HG03045 (cell line): ENCODE measurements around the gene DHRSX.
A peak's percentile ranks its signal among the peaks of the same experiment; 100 is the strongest.
"Not testable (repeated sequence)": the region's sequence is repeated elsewhere in the genome, so short reads cannot be mapped to it uniquely, and the experiment has no call there.

Experiments used
- ATAC-seq: cut with Tn5 transposase; IDR thresholded peaks from one replicate; pipeline ENCODE4 v1.9.1; 2021; ENCODE audit warnings: mild to moderate bottlenecking, moderate library complexity; ENCODE audit not compliant: unreplicated experiment

The DHRSX gene, protein sequence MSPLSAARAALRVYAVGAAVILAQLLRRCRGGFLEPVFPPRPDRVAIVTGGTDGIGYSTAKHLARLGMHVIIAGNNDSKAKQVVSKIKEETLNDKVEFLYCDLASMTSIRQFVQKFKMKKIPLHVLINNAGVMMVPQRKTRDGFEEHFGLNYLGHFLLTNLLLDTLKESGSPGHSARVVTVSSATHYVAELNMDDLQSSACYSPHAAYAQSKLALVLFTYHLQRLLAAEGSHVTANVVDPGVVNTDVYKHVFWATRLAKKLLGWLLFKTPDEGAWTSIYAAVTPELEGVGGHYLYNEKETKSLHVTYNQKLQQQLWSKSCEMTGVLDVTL

GRCh38 chrX:2500803-2501558, at the start of gene DHRSX, which contains the start of gene ZBED1:
Gene DHRSX, minus strand, starts transcription at chrX:2500976. Its CDS starts 51 bp downstream, at chrX:2500925.
Gene ZBED1, minus strand, starts transcription at chrX:2500976. Its CDS starts 10,257 bp downstream, at chrX:2490719.
- ATAC-seq: peak; percentile 61

GRCh38 chrX:2549876-2550275, 49.1 kb upstream of the DHRSX start:
- no peak for ATAC-seq

- no peak for ATAC-seq
Measured at GRCh38 chrX:2548711-2549423, 48.1 kb upstream of the DHRSX start.

DNA sequence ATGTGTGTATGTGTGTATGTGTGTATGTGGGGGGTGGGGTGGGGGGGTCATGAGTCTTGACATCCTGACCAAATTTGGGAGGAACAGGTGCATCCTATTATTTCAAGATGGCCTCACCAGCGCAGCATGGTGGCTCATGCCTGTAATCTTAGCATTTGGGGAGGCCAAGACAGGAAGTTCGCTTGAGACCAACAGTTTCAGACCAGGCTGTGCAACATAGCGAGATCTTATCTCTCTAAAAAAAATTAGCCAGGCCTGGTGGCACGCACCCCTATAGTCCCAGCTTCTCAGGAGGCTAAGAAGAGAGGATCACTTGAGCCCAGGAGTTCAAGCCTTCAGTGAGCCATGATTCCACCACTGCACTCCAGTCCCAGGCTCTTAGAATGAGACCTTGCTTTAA, 47.0 kb upstream of the DHRSX start:
- ATAC-seq: no peak

DNA sequence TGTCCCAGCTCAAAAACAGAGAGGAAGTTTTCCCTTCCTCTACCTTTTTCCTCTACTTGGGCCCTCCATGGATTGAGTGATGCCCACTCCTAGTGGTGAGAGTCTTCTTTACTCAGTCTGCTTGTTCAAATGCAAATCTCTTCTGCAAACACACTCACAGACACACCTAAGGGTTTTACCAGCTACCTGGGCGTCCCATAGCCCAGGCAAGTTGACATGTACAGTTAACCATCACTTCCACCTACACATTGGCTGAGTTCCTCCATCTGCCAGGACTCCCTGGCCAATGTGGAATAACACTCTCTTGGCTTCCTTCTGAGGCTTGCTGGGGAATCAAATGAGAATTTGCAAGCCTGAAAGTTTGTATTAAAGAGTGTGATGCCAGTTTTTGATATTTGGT, 45.7 kb upstream of the DHRSX start:
- ATAC-seq: no peak

GRCh38 chrX:2545144-2545543, 44.4 kb upstream of the DHRSX start:
- no peak for ATAC-seq

DNA sequence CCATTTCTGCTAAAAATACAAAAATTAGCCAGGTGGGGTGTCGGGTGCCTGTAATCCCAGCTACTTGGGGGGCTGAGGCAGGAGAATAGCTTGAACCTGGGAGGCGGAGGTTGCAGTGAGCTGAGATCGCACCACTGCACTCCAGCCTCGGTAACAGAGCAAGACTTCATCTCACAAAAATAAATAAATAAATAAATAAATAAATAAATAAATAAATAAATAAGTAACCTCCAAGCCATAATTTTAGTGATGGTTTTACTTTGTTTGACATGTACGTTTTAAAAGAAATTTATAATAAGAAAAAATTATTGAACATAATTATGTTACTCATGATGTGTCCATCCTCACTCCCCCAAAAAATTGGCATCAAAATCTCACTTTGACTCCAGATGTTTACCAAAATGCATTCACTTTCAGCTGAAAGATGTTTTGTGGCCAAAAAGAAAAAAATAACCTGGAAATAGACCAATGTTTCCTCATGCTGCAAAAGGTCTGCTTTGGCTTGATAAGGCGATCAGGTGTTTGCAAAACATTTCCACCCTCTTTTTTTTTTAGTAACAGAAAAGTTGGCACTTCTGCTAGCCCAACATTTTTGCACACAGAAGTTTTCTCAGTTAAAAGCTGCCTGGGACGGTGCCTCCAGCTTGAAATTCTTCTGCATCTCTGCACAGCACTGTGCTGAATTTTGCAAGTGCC, 42.2 kb upstream of the DHRSX start:
- no peak for ATAC-seq

DNA sequence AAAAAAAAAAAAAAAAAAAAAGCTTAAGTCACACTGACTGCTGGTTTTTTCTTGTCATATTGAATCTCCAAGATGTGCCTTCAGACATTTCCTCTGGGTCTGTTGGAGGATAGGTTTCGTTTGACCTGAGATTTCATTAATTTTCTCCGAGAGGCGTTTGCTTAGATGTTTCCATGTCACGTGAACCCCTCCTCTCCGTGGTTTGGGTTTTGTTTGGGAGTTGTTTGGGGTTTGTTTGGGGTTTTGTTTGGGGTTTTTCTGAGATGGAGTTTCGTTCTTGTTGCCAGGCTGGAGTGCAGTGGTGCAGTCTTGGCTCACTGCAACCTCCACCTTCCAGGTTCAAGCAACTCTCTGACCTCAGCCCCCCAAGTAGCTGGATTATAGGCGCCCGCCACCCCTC, 40.8 kb upstream of the DHRSX start:
- no peak for ATAC-seq

GRCh38 chrX:2540426-2540947, 39.7 kb upstream of the DHRSX start:
- ATAC-seq: no peak

DNA sequence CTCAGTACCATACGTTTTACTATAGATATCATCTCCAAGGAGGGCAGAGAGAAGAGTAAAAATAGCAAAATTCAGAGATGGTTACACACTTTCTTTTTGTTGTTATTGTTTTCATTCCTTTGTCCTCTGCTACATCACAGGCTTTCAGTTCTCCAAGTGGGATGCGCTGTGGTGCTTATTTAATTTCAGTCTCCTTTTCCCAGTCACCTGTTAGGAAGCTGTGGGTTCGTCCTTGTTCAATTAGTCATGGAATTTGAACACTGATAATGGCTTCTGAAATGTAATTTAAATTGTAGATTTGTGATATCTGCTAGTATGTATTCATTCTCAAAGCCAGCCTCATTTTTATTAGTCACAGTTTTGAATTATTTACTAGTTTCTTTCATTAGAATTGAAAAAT, 38.8 kb upstream of the DHRSX start:
- no peak for ATAC-seq

DNA sequence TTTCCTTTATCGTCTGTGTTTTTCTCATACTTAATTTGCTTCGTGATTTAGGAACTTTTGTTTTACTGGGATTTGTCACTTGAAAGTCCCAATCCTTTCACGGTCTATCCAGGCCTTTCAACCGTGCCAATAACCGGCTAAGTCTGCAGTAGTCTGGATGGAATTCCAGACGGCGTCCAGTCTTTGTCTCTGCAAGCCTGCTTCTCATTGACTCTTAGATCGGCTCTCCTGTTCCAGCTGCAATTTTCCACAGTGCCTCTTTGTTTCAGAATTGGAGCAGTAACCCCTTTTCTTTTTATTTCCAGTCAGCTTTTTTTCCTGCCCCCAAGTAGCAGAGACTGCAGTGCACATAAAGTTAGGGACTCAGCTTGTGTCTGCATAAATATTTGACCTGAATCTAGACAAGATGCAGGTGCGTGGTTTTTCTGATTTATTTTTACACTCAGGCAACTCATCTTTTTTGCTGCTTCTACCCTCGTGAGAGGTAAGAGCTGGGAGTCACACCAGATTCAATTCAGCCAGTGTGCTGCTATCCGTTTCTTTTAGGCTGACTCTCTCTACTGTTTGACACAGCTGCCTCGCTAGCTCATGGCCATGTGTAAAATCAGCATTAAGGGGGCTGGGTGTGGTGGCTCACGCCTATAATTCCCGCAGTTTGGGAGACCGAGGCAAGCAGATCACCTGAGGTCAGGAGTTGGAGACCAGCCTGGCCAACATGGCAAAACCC, 37.4 kb upstream of the DHRSX start:
- no peak for ATAC-seq

DNA sequence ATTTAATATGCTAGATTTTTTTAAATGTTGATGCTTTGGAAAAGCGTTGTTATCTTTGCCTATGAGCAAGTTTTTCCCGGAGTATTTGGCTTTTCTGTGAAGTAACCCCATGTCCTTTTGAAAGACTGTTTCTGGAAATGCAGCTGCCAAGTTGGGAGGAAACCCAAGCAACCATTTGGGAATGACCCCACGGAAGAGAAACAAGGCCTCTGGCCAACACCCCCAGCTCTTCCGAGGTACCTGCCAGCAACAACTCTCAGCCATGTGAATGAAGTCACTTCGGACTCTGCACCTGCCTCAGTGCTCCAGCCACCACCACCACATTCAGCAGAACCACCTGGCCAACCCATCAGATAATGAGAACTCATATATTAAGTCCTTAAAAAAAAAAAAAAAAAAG, 36.2 kb upstream of the DHRSX start:
- ATAC-seq: no peak

- ATAC-seq: no peak
Measured at GRCh38 chrX:2536141-2536540, 35.4 kb upstream of the DHRSX start.

DNA sequence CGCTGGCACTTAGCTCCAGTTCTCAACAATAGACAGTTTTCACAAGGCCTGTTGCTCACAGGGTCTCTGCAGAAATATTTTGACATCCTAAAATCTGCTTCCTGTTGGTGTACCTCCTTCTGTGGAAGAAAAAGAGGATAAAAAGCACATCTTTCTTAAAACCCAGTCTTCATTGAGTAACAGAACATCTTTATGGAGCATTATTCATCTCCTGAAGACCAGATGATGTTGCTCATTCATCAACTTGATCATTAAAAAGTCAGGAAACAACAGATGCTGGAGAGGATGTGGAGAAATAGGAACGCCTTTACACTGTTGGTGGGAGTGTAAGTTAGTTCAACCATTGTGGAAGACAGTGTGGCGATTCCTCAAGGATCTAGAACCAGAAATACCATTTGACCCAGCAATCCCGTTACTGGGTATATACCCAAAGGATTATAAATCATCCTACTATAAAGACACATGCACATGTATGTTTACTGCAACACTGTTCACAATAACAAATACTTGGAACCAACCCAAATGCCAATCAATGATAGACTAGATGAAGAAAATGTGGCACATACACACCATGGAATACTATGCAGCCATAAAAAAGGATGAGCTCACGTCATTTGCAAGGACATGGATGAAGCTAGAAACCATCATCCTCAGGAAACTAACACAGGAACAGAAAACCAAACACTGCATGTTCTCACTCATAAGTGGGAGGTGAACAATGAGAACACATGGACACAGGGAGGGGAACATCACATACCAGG, 33.7 kb upstream of the DHRSX start:
- ATAC-seq: not testable (repeated sequence)

DNA sequence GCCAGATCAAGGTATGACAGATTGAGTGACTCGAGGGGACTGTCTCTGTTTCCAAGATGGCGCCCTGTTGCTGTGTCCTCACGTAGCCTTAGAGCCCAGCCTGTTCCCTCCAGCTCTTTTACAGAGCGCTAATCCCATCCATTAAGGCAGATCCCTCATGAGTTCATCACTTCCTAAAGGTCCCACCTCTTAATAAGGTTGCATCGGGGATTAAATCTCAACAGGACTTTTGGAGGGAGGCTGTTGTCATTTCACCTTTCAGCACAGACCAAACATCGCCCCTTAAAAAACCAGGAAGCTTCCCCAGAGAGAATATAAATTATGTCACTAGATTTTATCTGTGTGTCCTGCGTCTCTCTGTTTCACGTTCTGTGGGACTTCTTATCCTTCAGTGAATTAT, 32.6 kb upstream of the DHRSX start:
- no peak for ATAC-seq

DNA sequence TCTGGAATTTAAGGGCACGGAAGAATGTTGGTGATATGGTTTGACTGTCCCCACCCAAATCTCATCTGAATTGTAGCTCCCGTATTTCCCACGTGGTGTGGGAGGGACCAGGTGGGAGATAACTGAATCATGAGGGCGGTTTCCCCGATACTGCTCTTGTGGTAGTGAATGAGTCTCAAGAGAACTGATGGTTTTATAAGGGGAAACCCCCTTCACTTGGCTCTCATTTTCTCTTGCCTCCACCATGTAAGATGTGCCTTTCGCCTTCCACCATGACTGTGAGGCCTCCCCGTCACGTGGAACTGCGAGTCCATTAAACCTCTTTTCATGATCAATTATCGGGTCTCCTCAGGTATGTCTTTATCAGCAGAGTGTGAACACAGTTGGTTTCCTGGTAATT, 25.6 kb upstream of the DHRSX start:
- ATAC-seq: no peak

- no peak for ATAC-seq
Measured at GRCh38 chrX:2523911-2524310, 23.1 kb upstream of the DHRSX start.

DNA sequence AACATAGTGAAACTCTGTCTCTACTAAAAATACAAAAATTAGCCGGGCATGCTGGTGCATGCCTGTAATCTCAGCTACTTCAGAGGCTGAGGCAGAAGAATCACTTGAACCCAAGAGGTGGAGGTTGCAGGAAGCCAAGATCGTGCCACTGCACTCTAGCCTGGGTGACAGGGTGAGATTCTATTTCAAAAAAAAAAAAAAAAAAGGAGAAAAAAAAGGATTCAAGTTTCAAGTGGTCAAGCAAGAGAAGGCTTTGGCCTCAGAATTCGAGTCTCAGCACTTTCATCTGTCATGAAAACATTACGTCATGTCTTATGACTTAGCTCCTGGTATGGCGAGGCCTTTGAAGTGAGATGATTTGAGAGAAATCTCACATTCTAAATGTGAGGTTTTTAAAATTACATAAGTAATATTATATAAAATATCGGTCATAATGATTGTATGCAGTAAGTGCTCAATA, 21.2 kb upstream of the DHRSX start:
- peak; percentile 37 for ATAC-seq
